Thoracic aorta (tissue), 2 donors: ENCODE measurements around the gene GARIN6. TPM values are rescaled to one million over a fixed set of nuclear protein-coding genes. Genes with fewer than 3 reads are reported as not detected.

Experiments used
- ATAC-seq: fragments of 150-250 bp; one replicate; pipeline ENCODE4 v1.8.0; 2017; ENCODE audit warnings: low read depth; ENCODE audit not compliant: insufficient number of reproducible peaks, low FRiP score
- DNase-seq: peaks from one replicate; pipeline ENCODE4 v3.0.0-alpha.2; 2020; ENCODE audit warnings: low spot score
- H3K27ac ChIP-seq, 2 donors: fragments of 200-600 bp; sonication (generic); 1 replicate in 1 of 2; 2 replicates in 1 of 2; pipeline ENCODE4 v1.5.1; 2016; ENCODE audit warnings: mild to moderate bottlenecking in 2 of 2, moderate library complexity in 2 of 2
- H3K27me3 ChIP-seq: fragments of 200-600 bp; sonication (generic); replicated peaks from 2 replicates; pipeline ENCODE4 v1.6.0; 2016; ENCODE audit warnings: mild to moderate bottlenecking; ENCODE audit not compliant: insufficient read depth
- H3K36me3 ChIP-seq: fragments of 200-600 bp; sonication (generic); one replicate; pipeline ENCODE4 v1.5.1; 2016
- H3K4me1 ChIP-seq, 2 donors: fragments of 200-600 bp; sonication (generic); 1 replicate in 1 of 2; 2 replicates in 1 of 2; pipeline versions ENCODE4 v1.5.1 to v1.6.0; 2016; ENCODE audit warnings: low read depth in 2 of 2, mild to moderate bottlenecking in 1 of 2; ENCODE audit not compliant: control insufficient read depth in 1 of 2
- H3K4me3 ChIP-seq: fragments of 200-600 bp; sonication (generic); 2 replicates; pipeline ENCODE4 v1.5.1; 2016; ENCODE audit warnings: mild to moderate bottlenecking
- H3K9me3 ChIP-seq: fragments of 200-600 bp; sonication (generic); 2 replicates; pipeline ENCODE4 v1.5.1; 2016
- CTCF ChIP-seq: fragments of 200-600 bp; sonication (generic); IDR thresholded peaks from one replicate; pipeline ENCODE4 v1.5.1; 2019; ENCODE audit warnings: antibody characterized with exemption
- total RNA-seq, 2 donors: library from RNA; depleted of rRNA; stranded (reverse); fragments of >200 nt; gene quantifications; one replicate each; pipeline versions ENCODE4 v1.1.0 to v1.2.3, GENCODE V29; 2016

Gene GARIN6
- not detected for total RNA-seq

- H3K36me3 ChIP-seq, result no peaks in the 10 kb centered on the region
- no peak for ATAC-seq
- H3K4me1 ChIP-seq, result no peaks in the 10 kb centered on the region
- H3K4me3 ChIP-seq, result no peak within 1 kb of the TSS
- TF ChIP-seq CTCF, result no peak
- no peaks in the 10 kb centered on the region for H3K9me3 ChIP-seq
- no peak within 1 kb of the TSS for H3K27ac ChIP-seq
- no peak for DNase-seq
- H3K27me3 ChIP-seq, result no peaks in the 10 kb centered on the region
Measured at GRCh38 chr12:99647453-99647852, at the start of gene GARIN6. TSS of gene GARIN6 (plus strand) at chr12:99647753. CDS start at chr12:99648175, 422 bp downstream.

GRCh38 chr12:99598785-99599184 lies 48.8 kb upstream of the GARIN6 start:
- no peaks in the 10 kb centered on the region for H3K27me3 ChIP-seq
- no peak overlapping the region for H3K4me3 ChIP-seq
- no peaks in the 10 kb centered on the region for H3K36me3 ChIP-seq
- no peaks in the 10 kb centered on the region for H3K9me3 ChIP-seq
- DNase-seq, result no peak
- no peak overlapping the region for H3K27ac ChIP-seq
- H3K4me1 ChIP-seq, result no peaks in the 10 kb centered on the region
- ATAC-seq, result no peak
- no peak for TF ChIP-seq CTCF

GRCh38 chr12:99600388-99600787 lies 47.2 kb upstream of the GARIN6 start:
- no peak overlapping the region for H3K27ac ChIP-seq

GRCh38 chr12:99609455-99610181 lies 37.9 kb upstream of the GARIN6 start:
- H3K27ac ChIP-seq, result no peak overlapping the region
- DNase-seq (no peak), ATAC-seq (no peak)
- no peaks in the 10 kb centered on the region for H3K9me3 ChIP-seq
- H3K4me1 ChIP-seq, result peaks cover 0 to 10% of the 10 kb centered on the region in 2 donors
- TF ChIP-seq CTCF, result no peak
- no peaks in the 10 kb centered on the region for H3K27me3 ChIP-seq
- H3K4me3 ChIP-seq, result no peak overlapping the region
- no peaks in the 10 kb centered on the region for H3K36me3 ChIP-seq

More at GRCh38 chr12:99600388-99600787, 47.2 kb upstream of the GARIN6 start:
- no peaks in the 10 kb centered on the region for H3K4me1 ChIP-seq
- H3K36me3 ChIP-seq, result no peaks in the 10 kb centered on the region
- H3K4me3 ChIP-seq, result no peak overlapping the region
- no peaks in the 10 kb centered on the region for H3K9me3 ChIP-seq
- TF ChIP-seq CTCF, result no peak
- ATAC-seq (no peak), DNase-seq (no peak)
- no peaks in the 10 kb centered on the region for H3K27me3 ChIP-seq

- Histone ChIP-seq H3K36me3 (no peaks in the 10 kb centered on the region), H3K4me3 (no peak overlapping the region), H3K4me1 (peaks cover 0 to 10% of the 10 kb centered on the region in 2 donors), H3K9me3 (no peaks in the 10 kb centered on the region), H3K27ac (no peak overlapping the region), H3K27me3 (no peaks in the 10 kb centered on the region)
- ATAC-seq (no peak), DNase-seq (no peak)
- TF ChIP-seq CTCF, result no peak
Measured at GRCh38 chr12:99611117-99611516, 36.4 kb upstream of the GARIN6 start.
